Vagina (tissue), 2 donors: ENCODE measurements around the gene SLC7A14.

Experiments
- CTCF ChIP-seq, 3 experiments: fragments of 450-650 bp in 2 of 3; fragments of 200-600 bp in 1 of 3; sonication (generic) in 1 of 3; IDR thresholded peaks; one replicate each; pipeline ENCODE4 v1.5.1; 2017 to 2019; ENCODE audit warnings: antibody characterized with exemption in 3 of 3, mild to moderate bottlenecking in 2 of 3, moderate library complexity in 2 of 3
- POLR2A ChIP-seq, 2 donors: fragments of 450-650 bp; IDR thresholded peaks; one replicate each; pipeline ENCODE4 v1.6.1; 2017; ENCODE audit warnings: antibody characterized with exemption in 2 of 2, mild to moderate bottlenecking in 2 of 2, moderate library complexity in 2 of 2

- TF ChIP-seq CTCF (IDR thresholded peaks at IDR 0.05), result no peak
- TF ChIP-seq POLR2A (IDR thresholded peaks at IDR 0.05), result no peak
Observed at GRCh38 chr3:170508291-170508690, 77.6 kb downstream of the SLC7A14 start.
